GM18909 (cell line): Measurements from ENCODE around the gene POLR2L.

Experiments used
- ATAC-seq: cut with Tn5 transposase; IDR thresholded peaks from one replicate; pipeline ENCODE4 v1.9.1; 2021; ENCODE audit warnings: mild to moderate bottlenecking; ENCODE audit not compliant: unreplicated experiment, poor library complexity

POLR2L gene

DNA sequence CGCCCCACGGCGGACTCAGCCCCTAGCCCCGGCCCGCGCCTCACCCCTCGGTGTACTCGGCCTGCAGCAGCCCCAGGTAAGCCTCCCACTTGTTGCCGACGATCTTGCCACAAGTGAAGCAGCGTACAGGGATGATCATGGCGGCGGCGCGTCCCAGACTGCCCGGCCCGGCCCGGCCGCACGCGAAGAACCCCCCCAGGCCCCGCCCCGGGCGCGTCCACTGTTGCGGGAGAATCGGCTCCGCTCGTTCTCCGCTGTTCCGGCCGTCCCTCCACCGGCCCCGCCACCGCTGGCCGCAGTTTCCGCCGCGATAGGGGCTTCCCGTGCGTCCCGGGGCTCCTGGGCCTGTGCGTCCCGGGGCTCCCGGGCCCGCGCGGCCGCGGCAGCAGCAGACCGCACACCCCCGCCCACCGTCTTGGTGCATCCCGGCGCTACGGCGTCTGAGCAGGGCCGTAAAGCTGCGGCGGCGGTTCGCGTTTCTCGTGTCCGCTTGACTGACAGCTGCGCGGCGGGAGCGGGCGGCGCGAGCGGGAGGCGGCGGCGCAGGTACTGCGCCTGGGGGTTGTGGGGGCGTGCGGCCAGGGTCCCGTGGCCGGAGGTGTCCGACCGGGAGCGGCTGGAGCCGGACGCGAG is at the start of gene POLR2L, which contains the start of gene TSPAN4:
Gene POLR2L (minus strand): TSS at position 160 of the 633 bp plus-strand sequence. CDS start 21 bp downstream, at position 139.
Gene TSPAN4 (plus strand): TSS at position 483 of the 633 bp plus-strand sequence. CDS start 7,453 bp downstream, outside the sequence.
- ATAC-seq: peak; percentile 57

DNA sequence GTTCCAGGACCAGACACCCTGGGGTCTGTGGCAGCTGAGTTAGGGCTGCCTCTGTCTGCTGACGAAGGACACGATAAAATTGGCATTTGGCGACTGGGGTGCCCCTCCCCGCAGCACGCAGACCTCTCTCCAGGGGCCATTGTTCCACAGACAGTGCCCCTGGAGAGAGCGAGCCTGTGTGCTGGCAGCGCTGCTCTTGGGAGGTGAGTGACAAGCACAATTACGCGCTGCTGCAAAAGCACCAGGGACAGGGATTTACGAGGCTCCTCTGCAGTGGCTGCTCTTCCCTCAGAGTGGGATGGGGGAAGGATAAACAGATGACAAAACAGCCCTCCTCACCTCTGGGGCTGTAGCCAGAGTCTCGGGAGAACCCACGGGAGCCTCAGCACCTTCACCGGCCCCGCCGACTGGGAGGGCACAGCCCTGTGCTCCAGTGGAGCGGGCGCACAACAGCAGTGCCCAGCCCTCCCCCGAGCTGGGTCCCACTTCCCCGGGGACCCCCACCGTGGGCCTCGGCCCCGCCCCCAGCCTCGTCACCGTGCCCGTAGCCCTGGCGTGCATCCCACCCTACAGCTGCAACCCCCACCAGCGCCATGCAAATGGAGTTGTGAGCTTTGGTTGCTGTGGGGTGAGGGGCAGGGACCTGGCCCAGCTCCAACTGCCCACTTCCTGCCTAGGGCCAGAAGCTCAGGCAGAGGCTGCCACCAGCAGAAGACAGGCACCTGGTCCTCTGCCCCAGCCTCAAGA is 48.6 kb upstream of the POLR2L start:
- no peak for ATAC-seq

DNA sequence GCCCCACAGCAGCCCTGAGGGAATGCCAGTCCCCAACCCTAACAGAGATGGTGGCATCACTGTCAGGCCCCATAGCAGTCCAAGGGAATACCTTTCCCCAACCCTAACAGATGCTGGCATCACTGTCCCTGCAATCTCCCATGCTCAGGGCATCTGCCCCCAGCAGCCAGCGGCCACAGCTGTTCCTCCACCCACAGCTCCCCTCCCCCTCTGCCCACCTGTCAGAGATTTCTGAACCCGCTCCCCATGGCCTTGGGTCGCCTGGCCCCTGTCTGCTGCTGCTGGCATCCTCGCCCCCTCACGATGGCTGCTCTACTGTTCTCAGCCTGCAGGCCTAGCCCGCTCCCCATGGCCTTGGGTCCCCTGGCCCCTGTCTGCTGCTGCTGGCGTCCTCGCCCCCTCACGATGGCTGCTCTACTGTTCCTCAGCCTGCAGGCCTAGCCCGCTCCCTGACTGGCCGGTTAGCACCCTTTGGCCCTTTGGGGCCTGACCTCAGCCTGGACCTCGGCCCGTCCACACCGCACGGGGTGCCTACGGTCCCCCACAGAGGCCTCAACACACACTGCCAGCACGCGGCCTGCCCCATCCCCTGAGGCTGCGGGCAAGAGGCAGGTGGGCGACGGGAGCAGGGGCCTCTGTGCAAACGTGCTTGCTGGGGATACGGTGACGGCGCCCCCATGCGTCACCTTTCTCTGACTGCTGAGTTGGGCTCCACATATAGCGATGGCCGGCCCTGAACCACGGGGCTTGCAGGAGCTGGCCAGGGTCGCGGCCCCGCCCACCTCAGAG is 47.6 kb upstream of the POLR2L start:
- ATAC-seq: no peak

DNA sequence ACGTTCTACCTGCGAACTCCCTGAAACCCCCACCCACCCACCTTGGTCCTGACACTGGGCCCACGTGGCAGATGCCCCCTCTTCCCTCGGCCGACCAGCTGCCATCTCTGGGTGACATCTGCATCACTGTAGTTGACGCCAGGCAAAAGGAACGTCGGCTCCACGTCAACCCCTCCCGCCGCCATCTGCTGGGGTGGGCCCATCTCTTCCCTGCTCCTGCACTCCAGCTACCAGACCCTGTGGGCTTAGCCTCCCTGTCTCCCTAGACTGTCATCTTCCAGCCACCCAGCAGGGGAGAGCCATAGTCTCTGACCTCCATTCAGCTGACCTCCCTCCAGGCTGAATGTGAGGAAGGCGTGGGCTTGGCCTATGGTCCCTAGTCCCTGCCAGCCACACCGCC is 46.9 kb upstream of the POLR2L start:
- ATAC-seq: no peak

DNA sequence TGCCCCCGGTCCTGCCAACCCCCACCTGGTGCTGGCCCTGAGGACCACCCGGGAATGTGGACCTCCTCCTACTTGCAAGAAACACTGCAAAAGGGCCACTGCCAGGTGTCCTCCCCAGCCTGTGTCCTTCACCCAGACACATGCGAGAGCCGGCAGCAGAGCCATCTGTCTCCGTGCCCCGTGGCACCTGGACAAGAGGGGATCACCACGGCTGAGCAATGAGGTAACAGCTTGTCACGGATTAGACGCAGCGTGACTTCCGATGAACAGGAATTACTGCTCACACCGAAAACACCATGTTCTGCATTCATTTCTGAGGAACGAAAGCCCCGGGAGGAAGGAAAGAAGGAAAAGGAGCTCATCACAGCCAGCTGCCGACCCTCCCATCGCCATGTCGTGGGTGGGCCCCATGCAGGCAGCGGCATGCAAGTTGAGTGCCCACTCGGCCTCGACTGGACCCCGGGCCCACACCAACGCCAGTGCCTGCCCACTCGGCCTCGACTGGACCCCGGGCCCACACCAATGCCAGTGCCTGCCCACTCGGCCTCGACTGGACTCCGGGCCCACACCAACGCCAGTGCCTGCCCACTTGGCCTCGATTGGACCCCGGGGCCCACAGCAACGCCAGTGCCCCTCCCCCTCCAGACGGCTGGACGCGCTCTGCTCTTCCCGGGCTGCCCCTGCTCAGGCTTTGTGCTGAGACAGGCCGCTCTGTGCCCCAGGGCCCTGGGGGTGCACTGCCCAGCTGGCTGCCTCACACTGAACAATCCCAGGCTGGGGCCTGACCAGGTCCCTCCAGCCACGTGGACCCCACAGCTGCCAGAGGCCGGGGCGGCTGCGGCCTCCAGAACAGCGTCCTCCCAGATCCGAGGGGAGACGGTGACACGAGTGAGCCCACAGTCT is 46.2 kb upstream of the POLR2L start:
- ATAC-seq: no peak

DNA sequence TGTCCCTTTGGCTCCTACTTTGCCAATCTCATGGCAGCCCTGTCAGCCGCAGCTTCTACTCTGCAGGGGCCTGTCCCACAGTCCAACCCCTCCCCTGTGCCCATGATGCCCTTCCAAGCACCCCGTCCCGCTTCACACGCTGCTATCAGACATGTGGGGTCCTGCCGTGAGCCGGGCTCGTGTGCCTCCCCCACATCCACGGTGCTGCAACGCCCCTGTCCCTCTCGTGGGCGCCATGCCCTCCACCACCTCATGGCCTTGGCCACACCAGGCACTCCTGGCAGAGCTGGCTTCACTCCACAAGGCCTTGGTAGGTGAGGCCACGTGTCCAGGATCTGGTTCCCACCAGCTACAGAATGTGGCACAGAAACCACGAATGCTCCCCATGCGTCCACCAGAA is 45.3 kb upstream of the POLR2L start:
- ATAC-seq: no peak

DNA sequence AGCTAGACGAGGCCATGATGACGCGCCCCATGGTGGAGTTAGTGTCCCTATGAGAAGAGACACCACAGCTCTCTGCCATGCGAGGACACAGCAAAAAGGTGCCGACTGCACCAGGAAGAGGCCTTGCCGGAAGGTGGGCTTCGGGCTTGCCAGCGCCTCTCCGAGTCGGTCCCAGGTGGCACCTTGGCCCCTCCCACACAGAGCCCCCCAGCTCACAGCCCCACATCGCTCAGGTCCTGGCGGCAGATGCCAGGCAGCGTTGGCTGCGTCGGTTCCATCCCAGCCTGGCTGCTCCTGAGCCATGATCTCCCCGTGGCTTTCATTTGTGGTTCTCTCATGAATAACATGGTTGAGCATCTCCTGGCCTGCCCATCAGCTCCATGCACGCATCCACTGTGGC is 44.2 kb upstream of the POLR2L start:
- ATAC-seq: no peak

DNA sequence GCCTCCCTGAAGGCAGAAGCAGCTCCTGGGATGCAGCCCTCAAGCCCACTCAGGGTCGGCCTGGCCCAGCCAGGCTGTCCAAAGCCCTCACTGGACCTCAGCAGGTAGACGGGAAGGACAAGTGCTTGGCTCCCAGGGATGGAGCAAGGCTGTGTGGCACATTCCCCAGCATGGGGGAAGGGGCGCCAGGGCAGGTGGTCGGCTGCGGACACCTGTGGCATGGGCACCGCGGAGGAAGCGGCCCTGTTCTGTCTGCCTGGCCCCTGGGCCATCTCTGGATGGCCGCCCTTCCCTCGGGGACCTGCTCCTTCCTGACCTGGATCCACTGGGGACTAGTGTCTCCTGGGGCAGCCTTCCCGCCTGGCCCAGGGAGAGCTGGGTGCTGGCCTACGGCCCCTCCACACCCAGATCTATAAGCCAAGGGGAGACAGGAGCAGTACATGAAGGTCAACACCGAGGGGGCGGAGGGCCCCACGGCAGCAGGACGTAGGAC is 42.3 kb upstream of the POLR2L start:
- no peak for ATAC-seq

DNA sequence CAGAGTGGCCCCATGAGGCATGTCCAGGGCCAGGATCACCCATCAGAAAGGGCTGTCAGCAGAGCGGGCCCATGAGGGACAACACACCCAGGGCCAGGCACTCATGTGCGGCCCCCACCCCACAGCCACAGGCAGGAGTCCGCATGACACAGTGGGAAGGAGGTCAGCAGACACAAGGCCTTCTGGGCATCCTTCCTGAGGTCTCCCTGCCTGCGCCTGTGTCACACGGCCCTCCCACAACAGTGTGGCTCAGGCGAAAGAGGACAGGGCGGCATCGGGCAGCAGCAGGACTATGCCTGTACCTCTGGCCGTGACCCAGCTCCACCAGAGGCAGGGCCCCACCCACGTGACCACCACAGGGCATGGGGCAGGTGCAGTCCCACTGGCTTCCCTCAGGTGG is 41.2 kb upstream of the POLR2L start:
- no peak for ATAC-seq

DNA sequence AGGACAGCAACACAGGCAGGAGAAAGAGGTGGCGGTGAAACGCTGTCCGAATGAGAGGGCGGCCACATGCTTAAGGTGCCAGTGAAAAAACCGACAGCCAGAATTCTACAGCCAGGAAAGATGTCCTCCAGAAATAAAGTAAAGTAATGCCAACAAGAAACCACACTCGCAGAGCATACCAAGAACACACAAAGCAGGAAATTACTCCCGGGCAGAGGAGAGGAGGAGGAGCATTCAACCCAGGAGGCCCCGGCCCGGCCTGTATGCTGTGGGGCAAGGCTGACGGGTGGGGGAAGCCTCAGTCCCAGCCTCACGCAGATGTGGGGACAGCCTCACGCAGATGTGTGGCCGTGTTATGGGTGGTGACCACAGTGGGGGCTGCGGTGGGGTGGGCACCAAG is 40.3 kb upstream of the POLR2L start:
- no peak for ATAC-seq

DNA sequence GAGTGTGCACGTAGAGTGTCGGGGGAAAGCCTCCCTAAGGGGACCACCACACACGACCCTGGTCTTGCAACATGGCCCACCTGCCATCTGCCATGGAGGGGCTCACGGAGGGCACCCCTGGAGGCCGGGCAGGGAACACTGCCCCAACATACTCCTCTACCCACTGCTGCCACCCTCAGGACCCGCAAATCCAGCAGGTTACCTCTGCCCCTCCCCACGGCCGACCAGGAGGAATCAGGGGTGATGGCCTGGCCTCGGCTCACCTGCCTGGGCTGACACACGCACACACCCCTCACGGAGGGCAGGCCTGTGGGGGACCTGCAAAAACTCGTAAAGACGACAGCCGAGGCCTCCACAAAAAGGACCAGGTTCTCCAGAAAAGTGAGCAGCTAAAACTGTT is 38.1 kb upstream of the POLR2L start:
- ATAC-seq: no peak

DNA sequence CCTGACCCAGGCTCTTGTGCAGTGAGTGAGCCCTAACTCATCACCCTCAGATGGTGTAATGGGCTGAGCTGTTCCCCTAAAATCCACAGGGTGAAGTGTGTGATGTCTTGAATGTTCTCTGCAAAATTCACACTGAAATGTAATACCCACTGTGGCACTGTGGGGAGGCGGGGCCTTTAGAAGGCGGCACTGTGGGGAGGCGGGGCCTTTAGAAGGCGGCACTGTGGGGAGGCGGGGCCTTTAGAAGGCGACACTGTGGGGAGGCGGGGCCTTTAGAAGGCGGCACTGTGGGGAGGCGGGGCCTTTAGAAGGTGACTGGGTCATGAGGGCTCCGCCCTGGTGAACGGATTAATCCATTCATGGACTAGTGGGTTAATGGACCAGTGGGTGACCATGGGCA is 35.2 kb upstream of the POLR2L start:
- no peak for ATAC-seq

DNA sequence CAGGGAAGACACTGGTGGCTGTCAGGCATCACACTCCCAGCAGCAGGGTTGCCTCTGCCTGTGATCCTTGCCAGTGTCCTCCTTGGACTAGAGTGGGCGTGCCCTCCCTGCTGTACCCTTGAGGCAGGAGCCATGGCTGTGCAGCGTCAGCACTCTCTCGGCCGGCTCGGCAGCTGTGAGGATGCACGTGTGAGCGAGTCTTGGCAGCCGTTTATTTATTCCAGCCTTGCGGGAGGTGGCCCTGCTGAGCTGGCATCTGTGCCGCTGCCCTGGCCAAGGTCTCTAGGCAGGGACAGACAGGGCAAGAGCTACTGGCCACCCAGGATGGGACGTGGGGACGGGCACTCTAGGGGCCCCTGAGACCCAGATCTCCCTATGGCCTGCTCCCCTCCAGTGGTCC is 34.2 kb upstream of the POLR2L start:
- no peak for ATAC-seq

DNA sequence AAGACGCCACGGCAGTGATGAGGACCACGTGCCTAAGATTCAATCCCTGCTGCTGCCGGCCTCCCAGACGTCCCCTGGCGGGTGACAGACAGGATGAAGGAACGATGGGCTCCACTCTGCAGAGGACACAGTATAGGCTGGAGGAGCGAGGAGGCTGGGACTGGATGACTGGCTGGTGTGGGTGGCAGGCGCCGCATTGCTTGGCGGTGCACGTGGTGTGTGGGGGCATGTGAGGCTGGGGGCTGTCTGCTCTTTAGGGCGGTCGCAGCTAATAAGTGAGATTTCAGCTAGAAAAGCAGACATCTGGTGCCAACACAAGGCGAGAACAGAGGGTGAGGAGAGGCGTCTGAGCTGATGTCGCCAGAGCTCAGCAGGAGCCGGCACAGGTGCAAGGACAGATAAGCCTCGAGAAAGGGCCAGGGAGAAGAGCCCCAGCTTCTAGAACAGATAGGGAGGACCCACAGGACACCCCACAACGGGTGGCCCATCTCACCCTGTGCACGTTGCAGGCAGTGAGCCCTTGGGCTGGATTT is 33.5 kb upstream of the POLR2L start:
- ATAC-seq: no peak

DNA sequence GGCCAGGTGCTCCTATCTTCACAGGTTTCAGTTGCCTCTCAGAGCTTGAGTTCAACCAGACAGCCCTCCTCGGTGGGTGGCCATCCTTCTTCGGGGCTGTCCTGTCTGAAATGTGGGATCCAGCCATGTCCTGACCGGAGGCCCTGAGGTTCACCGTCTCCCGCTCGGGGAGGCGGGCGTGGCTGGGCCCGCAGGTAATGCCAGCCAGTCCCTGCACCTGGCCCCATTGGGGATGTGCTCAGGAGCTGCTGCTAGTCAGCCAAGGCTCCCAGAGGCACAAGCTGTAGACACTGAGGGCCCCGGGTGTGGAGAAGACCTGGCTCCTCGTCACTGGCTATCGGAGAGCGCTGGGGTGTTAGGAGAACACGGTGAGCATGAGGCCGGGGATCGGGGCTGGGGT is 32.9 kb upstream of the POLR2L start:
- ATAC-seq: no peak

DNA sequence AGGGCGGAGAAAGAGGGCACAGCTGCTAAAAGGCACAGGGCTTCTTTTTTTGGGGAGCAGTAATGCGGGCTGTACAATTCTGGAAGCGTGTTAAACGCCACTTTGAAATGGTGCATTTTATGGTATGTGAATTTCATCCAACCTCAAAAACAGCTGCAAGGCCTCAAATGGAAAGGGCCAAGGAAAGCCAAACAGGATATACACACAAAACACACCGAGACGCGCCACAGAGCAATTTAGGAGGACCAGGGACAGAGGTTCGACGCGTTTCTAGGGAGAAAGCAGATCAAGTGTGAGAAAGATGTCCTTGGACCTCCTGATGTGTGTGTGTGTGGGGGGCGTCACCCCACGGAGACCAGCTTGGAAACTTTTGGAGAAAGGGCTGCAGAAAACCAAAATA is 31.4 kb upstream of the POLR2L start:
- ATAC-seq: no peak

DNA sequence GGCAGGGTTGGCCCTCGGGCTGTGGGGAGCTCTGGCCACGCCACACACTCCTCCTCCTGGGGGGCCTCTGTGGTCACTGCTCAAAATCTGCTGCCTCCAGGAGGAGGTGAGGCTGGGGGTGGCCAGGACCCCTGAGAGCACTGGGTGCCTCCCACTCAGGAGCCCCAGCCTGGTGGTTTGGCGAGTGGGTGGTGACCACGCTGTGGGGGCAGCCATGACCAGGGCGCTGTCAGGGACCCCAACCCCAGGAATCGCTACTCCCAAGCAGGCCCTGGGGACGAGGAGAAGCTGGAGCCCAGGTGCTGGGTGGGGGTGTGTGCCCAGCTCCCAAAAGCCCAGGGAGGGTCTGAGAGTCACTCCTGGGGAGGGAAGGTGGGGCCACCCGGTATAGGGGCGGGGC is 30.5 kb upstream of the POLR2L start:
- ATAC-seq: no peak

DNA sequence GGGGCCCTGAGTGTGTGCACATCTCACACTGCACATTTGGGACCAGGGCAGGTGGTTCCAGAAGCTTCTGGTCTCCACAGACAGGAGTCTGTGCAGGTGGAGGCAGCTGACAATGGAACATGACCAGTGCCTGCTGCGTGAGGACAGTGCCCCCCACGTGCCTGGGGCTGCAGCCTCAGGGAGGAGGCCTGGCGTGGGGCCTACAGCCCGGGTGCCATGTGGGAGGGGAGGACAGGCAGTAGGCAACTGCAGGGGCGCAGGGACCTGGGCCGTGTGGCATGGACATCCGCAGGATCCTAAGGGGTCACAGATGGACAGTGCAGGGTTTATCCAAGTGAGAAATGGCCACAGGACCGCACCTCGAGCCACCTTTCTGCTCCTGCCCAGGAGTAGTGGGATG is 29.1 kb upstream of the POLR2L start:
- no peak for ATAC-seq

DNA sequence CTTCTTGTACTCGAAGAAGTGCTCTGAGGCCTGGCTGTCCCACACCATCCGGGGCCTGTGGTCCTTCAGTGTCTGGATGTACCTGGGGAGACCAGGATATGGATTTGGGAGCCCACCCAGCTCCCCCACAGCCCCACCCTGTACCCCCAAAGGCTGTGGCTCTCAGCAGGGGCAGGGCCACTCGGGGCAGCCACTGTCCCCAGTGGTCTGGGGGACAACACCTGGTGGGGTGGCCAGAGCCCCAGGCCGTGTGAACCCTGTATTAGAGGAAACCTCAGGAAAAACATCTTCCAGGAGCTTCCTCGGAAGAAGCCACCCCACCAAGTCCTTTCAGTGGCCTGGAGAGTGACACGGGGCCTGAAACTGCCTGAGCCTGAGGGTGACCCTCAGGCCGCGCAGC is 28.1 kb upstream of the POLR2L start:
- no peak for ATAC-seq

DNA sequence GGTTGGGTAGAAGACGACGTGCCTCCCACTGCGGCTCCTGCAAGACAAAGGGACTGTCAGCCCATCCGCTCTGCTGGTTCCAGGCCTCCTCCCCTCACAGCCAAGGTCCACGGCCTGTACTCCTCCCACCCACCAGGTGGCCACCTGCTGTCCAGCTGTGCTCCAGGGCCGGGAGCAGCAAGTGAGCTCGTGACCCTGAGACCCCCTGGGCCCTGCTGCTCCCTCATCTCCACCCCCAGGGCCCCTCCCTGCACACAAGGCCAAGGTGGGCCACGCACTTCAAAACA is 27.7 kb upstream of the POLR2L start:
- ATAC-seq: no peak
